Breast epithelium (tissue), 4 donors: ENCODE results near the gene TNFRSF6B. TPM values are rescaled to one million over a fixed set of nuclear protein-coding genes. Genes with fewer than 3 reads are reported as not detected.

Experiments used
- DNase-seq, 2 donors: peaks; one replicate each; pipeline ENCODE4 v3.0.0-alpha.2; 2019; ENCODE audit warnings: low spot score in 2 of 2
- H3K27ac ChIP-seq, 2 donors: fragments of 200-600 bp; sonication (generic) in 1 of 2; one replicate each; pipeline ENCODE4 v1.5.1; 2016 to 2019; ENCODE audit warnings: mild to moderate bottlenecking in 1 of 2
- H3K27me3 ChIP-seq, 2 donors: fragments of 200-600 bp; sonication (generic) in 1 of 2; one replicate each; pipeline versions ENCODE4 v1.5.1 to v1.6.0; 2017 to 2019; ENCODE audit warnings: control low read depth in 1 of 2, mild to moderate bottlenecking in 1 of 2
- H3K36me3 ChIP-seq: fragments of 200-600 bp; one replicate; pipeline ENCODE4 v1.5.1; 2019
- H3K4me1 ChIP-seq, 2 donors: fragments of 200-600 bp; sonication (generic); one replicate each; pipeline ENCODE4 v1.5.1; 2016 to 2019; ENCODE audit warnings: control low read depth in 1 of 2
- H3K4me3 ChIP-seq, 3 donors: fragments of 200-600 bp; sonication (generic); 1 replicate in 2 of 3; 2 replicates in 1 of 3; pipeline ENCODE4 v1.5.1; 2016 to 2019; ENCODE audit warnings: mild to moderate bottlenecking in 3 of 3, moderate library complexity in 2 of 3
- H3K9me3 ChIP-seq, 2 donors: fragments of 200-600 bp; sonication (generic) in 1 of 2; one replicate each; pipeline ENCODE4 v1.5.1; 2016 to 2019; ENCODE audit warnings: control low read depth in 1 of 2
- POLR2A ChIP-seq: fragments of 450-650 bp; IDR thresholded peaks from one replicate; pipeline ENCODE4 v1.6.1; 2016; ENCODE audit warnings: antibody characterized with exemption, mild to moderate bottlenecking, moderate library complexity
- POLR2AphosphoS5 ChIP-seq, 3 donors: sonication (generic); formaldehyde crosslinking; IDR thresholded peaks; one replicate each; pipeline ENCODE4 v1.6.1; 2017; ENCODE audit warnings: antibody characterized with exemption in 3 of 3
- intact Hi-C: fragments of 100-400 bp; cut with DNase I; formaldehyde crosslinking; loops from one replicate; pipeline ENCODE4 v1.15.1; 2023; ENCODE audit warnings: low total_unique reads
- total RNA-seq, 3 donors: library from RNA; depleted of rRNA; stranded (reverse); fragments of >200 nt; gene quantifications; one replicate each; pipeline ENCODE4 v1.1.0, GENCODE V29; 2016
- TF ChIP-seq, protein P1 (sequence below), 3 donors: fragments of 450-650 bp; IDR thresholded peaks; one replicate each; pipeline ENCODE4 v1.5.1; 2016 to 2017; ENCODE audit warnings: antibody characterized with exemption in 3 of 3, mild to moderate bottlenecking in 3 of 3, moderate library complexity in 3 of 3

TNFRSF6B gene
- total RNA-seq, 3 donors from 2014 or later = 2.8 to 40.0 (median 7.4) TPM

DNA sequence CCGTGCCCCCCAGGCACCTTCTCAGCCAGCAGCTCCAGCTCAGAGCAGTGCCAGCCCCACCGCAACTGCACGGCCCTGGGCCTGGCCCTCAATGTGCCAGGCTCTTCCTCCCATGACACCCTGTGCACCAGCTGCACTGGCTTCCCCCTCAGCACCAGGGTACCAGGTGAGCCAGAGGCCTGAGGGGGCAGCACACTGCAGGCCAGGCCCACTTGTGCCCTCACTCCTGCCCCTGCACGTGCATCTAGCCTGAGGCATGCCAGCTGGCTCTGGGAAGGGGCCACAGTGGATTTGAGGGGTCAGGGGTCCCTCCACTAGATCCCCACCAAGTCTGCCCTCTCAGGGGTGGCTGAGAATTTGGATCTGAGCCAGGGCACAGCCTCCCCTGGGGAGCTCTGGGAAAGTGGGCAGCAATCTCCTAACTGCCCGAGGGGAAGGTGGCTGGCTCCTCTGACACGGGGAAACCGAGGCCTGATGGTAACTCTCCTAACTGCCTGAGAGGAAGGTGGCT is 960 bp downstream of the TNFRSF6B start:
- peaks cover 14 to 17% of the 10 kb centered on the region in 2 donors for H3K4me1 ChIP-seq
- intact Hi-C loops = no loop called here
- peak overlapping the region in 1 of 2 donors; percentile 34 for H3K27ac ChIP-seq
- H3K4me3 ChIP-seq = peak overlapping the region; percentile 34 to 57 (median 34)
- no peaks in the 10 kb centered on the region for H3K36me3 ChIP-seq
- H3K27me3 ChIP-seq = no peaks in the 10 kb centered on the region
- DNase-seq = no peak
- H3K9me3 ChIP-seq = no peaks in the 10 kb centered on the region
- TF ChIP-seq, protein P1, sequence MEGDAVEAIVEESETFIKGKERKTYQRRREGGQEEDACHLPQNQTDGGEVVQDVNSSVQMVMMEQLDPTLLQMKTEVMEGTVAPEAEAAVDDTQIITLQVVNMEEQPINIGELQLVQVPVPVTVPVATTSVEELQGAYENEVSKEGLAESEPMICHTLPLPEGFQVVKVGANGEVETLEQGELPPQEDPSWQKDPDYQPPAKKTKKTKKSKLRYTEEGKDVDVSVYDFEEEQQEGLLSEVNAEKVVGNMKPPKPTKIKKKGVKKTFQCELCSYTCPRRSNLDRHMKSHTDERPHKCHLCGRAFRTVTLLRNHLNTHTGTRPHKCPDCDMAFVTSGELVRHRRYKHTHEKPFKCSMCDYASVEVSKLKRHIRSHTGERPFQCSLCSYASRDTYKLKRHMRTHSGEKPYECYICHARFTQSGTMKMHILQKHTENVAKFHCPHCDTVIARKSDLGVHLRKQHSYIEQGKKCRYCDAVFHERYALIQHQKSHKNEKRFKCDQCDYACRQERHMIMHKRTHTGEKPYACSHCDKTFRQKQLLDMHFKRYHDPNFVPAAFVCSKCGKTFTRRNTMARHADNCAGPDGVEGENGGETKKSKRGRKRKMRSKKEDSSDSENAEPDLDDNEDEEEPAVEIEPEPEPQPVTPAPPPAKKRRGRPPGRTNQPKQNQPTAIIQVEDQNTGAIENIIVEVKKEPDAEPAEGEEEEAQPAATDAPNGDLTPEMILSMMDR (IDR thresholded peaks at IDR 0.05) = no peak

DNA sequence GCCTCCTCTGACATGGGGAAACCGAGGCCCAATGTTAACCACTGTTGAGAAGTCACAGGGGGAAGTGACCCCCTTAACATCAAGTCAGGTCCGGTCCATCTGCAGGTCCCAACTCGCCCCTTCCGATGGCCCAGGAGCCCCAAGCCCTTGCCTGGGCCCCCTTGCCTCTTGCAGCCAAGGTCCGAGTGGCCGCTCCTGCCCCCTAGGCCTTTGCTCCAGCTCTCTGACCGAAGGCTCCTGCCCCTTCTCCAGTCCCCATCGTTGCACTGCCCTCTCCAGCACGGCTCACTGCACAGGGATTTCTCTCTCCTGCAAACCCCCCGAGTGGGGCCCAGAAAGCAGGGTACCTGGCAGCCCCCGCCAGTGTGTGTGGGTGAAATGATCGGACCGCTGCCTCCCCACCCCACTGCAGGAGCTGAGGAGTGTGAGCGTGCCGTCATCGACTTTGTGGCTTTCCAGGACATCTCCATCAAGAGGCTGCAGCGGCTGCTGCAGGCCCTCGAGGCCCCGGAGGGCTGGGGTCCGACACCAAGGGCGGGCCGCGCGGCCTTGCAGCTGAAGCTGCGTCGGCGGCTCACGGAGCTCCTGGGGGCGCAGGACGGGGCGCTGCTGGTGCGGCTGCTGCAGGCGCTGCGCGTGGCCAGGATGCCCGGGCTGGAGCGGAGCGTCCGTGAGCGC is 1.6 kb downstream of the TNFRSF6B start:
- Histone ChIP-seq H3K9me3 (no peaks in the 10 kb centered on the region), H3K27me3 (no peaks in the 10 kb centered on the region), H3K4me3 (peak overlapping the region in 2 of 3 donors; percentile 34 to 57), H3K36me3 (no peaks in the 10 kb centered on the region), H3K4me1 (peaks cover 14 to 17% of the 10 kb centered on the region in 2 donors), H3K27ac (peak overlapping the region in 1 of 2 donors; percentile 34)
- intact Hi-C loops = no loop called here
- DNase-seq = peak in 1 of 2 donors; percentile 49
- TF ChIP-seq POLR2A = no peak
- TF ChIP-seq POLR2AphosphoS5 (IDR thresholded peaks at IDR 0.05) = no peak
- TF ChIP-seq, protein P1 (IDR thresholded peaks at IDR 0.05) = no peak

GRCh38 chr20:63698739-63699465 is 2.5 kb downstream of the TNFRSF6B start:
- Histone ChIP-seq H3K9me3 (no peaks in the 10 kb centered on the region), H3K4me1 (peaks cover 14 to 17% of the 10 kb centered on the region in 2 donors), H3K36me3 (no peaks in the 10 kb centered on the region), H3K27ac (peak overlapping the region; percentile 52 to 96), H3K27me3 (no peaks in the 10 kb centered on the region), H3K4me3 (peak overlapping the region in 1 of 3 donors; percentile 52)
- DNase-seq = peak in 1 of 2 donors; percentile 53
- TF ChIP-seq, protein P1 (IDR thresholded peaks at IDR 0.05) = no peak
- TF ChIP-seq POLR2AphosphoS5 (IDR thresholded peaks at IDR 0.05) = peak in 1 of 3 donors; percentile 69
- TF ChIP-seq POLR2A = no peak
- intact Hi-C loops = no loop called here

DNA sequence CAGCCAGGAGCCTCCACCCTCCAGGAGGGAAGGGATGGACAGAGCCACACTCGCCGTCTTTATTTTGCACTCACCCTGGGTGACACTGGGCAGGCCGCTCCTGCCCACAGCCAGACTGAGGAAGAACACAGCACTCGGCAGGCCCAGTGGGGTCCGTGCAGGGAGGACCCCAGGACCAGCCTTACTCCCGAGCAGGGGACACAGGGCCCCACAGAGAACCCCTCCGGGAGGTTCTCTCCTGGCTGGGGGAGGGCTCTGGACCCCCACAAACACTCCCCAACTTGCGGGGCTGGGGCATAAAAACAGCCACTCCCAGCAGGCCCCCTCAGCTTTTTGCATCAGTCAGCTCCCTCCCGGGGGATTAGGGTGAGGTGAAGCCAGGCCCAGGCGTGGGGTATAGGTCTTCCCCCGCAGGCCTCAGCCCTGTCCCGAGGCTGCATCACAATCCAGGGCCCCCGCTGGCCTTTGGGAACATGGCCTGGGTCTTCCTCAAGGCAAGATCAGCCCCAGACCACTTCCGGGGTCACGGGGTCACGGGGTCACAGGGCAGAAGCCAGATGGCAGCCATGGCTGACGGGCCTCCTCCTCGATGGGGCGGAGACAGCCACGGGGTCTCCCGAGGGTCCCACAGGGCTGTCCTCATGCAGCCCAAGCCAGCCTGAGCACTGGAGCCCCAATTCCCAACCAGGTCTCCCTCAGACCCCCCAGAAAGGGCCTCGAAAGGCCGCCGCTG is 3.2 kb downstream of the TNFRSF6B start:
- no peaks in the 10 kb centered on the region for H3K9me3 ChIP-seq
- H3K36me3 ChIP-seq = no peaks in the 10 kb centered on the region
- intact Hi-C loops = no loop called here
- no peak for TF ChIP-seq POLR2AphosphoS5 (IDR thresholded peaks at IDR 0.05)
- no peak for TF ChIP-seq POLR2A
- TF ChIP-seq, protein P1 (IDR thresholded peaks at IDR 0.05) = no peak
- no peaks in the 10 kb centered on the region for H3K27me3 ChIP-seq
- H3K27ac ChIP-seq = peak overlapping the region; percentile 52 to 96
- H3K4me1 ChIP-seq = peaks cover 14 to 17% of the 10 kb centered on the region in 2 donors
- peak overlapping the region in 1 of 3 donors; percentile 52 for H3K4me3 ChIP-seq
- DNase-seq = no peak
